ENCODE data around the gene TMEM106C. TPM values are rescaled to one million over a fixed set of nuclear protein-coding genes. Genes with fewer than 3 reads are reported as not detected.

The TMEM106C gene
- total and polyA plus RNA-seq, 2 of the 13 experiments (the other 11 are each of a cell fraction or from before 2014, with no cell fraction given), result 132 to 192 TPM

GRCh38 chr12:48002773-48003218 is 39.4 kb downstream of the TMEM106C start (continued):
- TF ChIP-seq ARID5B (CRISPR knock-in tag; IDR thresholded peaks at IDR 0.05), result peak; percentile 20; the same call in 1 of the 2 replicates
- TF ChIP-seq, protein P1, sequence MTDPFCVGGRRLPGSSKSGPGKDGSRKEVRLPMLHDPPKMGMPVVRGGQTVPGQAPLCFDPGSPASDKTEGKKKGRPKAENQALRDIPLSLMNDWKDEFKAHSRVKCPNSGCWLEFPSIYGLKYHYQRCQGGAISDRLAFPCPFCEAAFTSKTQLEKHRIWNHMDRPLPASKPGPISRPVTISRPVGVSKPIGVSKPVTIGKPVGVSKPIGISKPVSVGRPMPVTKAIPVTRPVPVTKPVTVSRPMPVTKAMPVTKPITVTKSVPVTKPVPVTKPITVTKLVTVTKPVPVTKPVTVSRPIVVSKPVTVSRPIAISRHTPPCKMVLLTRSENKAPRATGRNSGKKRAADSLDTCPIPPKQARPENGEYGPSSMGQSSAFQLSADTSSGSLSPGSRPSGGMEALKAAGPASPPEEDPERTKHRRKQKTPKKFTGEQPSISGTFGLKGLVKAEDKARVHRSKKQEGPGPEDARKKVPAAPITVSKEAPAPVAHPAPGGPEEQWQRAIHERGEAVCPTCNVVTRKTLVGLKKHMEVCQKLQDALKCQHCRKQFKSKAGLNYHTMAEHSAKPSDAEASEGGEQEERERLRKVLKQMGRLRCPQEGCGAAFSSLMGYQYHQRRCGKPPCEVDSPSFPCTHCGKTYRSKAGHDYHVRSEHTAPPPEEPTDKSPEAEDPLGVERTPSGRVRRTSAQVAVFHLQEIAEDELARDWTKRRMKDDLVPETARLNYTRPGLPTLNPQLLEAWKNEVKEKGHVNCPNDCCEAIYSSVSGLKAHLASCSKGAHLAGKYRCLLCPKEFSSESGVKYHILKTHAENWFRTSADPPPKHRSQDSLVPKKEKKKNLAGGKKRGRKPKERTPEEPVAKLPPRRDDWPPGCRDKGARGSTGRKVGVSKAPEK (CRISPR knock-in tag; IDR thresholded peaks at IDR 0.05; ENCODE audit: borderline replicate concordance), result 0 out of 2 replicates have a peak, but pooled peaks have one; percentile 60
- TF ChIP-seq ZNF281 (CRISPR knock-in tag; IDR thresholded peaks at IDR 0.05; ENCODE audit: borderline replicate concordance), result peak; percentile 45; the same call in 1 of the 2 replicates
- TF ChIP-seq TERF1 (CRISPR knock-in tag; IDR thresholded peaks at IDR 0.05), result no peak
- no peak for TF ChIP-seq KDM4B (CRISPR knock-in tag; IDR thresholded peaks at IDR 0.05)
- TF ChIP-seq ATF1 (CRISPR knock-in tag; IDR thresholded peaks at IDR 0.05), result no peak
- 0 out of 2 replicates have a peak, but pooled peaks have one; percentile 15 for TF ChIP-seq SAFB2 (CRISPR knock-in tag; IDR thresholded peaks at IDR 0.05; ENCODE audit: borderline replicate concordance, low read depth)
- no peak for TF ChIP-seq ZKSCAN8 (CRISPR knock-in tag; IDR thresholded peaks at IDR 0.05; ENCODE audit: borderline replicate concordance)
- no peak for TF ChIP-seq ZNF512 (CRISPR knock-in tag; IDR thresholded peaks at IDR 0.05)
- TF ChIP-seq ZNF687 (CRISPR knock-in tag; IDR thresholded peaks at IDR 0.05), result peak; percentile 69
- TF ChIP-seq MBD4 (IDR thresholded peaks at IDR 0.05; ENCODE audit: borderline replicate concordance, low read length), result no peak

All from HepG2 (cell line).